ENCODE results near the gene NPIPA2.
"Not testable (repeated sequence)": the region's sequence is repeated elsewhere in the genome, so short reads cannot be mapped to it uniquely, and the experiment has no call there.

DNA sequence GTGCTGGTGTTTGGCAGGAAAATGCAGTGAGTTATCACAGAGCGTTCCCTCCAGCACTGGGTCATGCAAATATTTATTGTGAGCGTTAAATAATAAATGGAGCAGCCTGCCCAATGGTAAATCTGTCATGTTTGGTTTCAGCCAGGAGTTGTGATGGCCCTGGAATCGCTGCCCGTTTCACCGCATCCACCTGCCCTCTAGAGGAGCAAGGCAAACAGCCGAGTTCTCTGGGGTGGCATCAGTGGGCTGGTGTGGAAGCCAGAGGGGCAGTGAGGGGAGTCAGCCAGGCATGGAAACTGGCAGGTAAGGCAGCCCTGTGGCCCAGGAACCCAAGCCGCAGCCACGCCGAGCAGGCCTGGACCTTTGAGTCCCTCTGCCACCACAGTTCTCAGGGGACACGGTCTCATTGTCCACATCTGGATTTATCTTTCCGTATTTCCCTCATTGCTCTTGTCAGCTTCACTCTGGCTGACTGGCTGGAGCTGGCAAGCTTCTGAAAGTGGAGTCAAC is 37.1 kb downstream of the NPIPA2 start:
- TF ChIP-seq POLR2A (IDR thresholded peaks at IDR 0.05; ENCODE audit: low read depth, low read length); TAF1 (IDR thresholded peaks at IDR 0.05; ENCODE audit: borderline replicate concordance, low read depth, low read length); POLR2AphosphoS5 (IDR thresholded peaks at IDR 0.05; ENCODE audit: low read depth, low read length): not testable (repeated sequence)
